GM19043 (cell line): ENCODE results near the gene UPF3B.
"Not testable (repeated sequence)": the region's sequence is repeated elsewhere in the genome, so short reads cannot be mapped to it uniquely, and the experiment has no call there.

Source experiments
- ATAC-seq: cut with Tn5 transposase; IDR thresholded peaks from one replicate; pipeline ENCODE4 v1.9.1; 2021; ENCODE audit warnings: low read depth; ENCODE audit not compliant: unreplicated experiment

The UPF3B gene

DNA sequence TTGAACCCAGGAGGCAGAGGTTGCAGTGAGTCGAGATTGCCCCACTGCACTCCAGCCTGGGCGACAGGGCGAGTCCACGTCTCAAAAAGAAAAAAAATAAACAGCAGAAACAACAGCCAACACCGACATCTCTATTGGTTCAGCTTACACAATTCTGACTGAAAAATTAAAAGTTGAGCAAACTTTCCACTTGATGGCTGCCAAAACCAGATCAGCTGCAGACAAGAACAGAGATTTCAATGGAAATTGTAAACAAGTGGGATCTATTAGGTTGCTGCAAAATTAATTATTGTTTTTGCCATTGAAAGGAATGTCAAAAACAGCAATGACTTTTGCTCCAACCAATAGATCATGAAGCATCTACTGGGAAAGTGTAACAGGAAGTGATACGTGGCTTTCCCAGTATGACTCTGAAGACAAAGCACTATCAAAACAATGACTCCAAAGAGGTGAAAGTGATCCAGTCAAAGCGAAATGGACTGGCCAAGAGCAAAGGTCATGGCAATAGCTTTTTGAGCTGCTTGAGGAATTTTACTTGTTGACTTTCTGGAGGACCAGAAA lies 26.3 kb downstream of the UPF3B start:
- no peak for ATAC-seq

- not testable (repeated sequence) for ATAC-seq
These were observed 28.5 kb downstream of the UPF3B start for GRCh38 chrX:119824221-119824620.

DNA sequence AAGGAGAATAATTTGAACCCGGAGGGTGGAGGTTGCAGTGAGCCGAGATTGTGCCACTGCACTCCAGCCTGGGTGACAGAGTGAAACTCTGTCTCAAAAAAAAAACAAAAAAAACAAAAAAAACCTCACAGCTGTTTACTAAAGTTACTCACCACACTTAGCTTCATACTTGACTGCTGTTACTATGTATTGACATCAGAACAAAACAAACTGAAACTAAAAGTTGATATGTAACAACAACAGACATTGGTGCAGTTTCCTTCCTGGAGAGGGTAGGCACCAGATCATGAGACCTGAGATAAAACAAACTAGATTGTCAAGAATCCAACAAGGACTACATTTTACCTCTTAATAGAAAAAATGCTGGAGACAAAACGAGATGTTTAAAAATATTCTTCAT lies 31.1 kb downstream of the UPF3B start:
- peak; percentile 98 for ATAC-seq

- ATAC-seq: no peak
These were observed 35.6 kb downstream of the UPF3B start for GRCh38 chrX:119817130-119817690.

DNA sequence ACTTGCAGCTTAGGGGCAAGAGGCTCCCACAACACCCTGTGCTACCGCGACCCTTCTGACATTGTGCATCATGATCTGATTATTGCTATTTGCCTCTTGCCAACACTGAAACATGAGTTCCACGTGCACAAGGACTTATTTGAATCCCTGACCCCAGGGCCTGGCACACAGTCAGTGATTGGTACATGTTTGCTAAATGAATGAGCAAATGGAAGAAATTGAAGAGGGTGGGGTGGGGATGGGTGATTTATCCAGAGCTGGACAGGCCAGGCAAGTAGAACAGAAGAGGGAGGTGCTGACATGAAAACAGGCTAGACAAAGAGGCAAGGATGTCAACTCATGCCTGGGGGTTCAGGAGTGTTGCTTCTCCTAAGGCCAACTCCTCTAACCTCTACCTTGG lies 36.5 kb downstream of the UPF3B start:
- ATAC-seq: no peak

DNA sequence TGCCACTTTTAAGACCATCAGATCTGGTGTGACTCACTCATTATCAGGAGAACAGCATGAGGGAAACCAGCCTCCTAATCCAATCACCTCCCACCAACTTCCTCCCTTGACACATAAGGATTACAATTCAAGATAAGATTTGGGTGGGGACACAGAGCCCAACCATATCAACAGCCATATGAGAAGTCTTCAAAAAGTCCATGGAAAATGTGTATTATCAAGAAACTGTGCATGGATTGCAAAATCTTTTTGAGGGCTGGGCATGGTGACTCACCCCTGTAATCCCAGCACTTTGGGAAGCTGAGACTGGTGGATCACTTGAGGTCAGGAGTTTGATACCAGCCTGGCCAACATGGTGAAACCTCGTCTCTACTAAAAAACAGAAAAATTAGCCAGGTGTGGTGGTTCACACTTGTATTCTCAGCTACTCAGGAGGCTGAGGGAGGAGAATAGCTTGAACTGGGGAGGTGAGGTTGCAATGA lies 43.5 kb downstream of the UPF3B start:
- ATAC-seq: no peak

DNA sequence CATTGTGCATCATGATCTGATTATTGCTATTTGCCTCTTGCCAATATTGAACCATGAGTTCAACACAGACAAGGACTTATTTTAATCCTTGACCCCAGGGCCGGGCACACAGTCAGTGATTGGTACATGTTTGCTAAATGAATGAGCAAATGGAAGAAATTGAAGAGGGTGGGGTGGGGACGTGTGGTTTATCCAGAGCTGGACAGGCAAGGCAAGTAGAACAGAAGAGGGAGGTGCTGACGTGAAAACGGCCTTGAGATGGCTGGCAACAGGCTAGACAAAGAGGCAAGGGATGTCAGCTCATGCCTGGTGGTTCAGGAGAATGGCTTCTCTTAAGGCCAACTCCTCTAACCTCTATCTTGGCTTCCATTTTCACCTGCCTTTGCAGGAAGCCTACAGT lies 44.3 kb downstream of the UPF3B start:
- ATAC-seq: not testable (repeated sequence)

DNA sequence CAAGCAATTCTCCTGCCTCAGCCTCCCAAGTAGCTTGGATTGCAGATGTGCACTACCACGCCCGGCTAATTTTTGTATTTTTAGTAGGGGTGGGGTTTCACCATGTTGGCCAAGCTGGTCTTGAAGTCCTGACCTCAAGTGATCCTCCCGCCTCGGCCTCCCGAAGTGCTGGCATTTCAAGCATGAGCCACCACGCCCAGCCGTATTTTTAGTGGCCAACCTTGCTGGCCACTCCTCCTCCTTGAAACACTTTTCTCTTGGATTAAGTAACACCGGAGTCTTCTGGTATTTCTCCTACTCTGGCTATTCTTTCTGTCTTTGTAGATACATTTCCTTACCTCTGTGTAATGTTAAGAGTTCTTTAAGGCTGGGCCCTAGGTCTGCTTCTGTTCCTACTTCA lies 50.2 kb downstream of the UPF3B start:
- no peak for ATAC-seq

- no peak for ATAC-seq
These were observed 51.2 kb downstream of the UPF3B start for GRCh38 chrX:119801253-119802221.

DNA sequence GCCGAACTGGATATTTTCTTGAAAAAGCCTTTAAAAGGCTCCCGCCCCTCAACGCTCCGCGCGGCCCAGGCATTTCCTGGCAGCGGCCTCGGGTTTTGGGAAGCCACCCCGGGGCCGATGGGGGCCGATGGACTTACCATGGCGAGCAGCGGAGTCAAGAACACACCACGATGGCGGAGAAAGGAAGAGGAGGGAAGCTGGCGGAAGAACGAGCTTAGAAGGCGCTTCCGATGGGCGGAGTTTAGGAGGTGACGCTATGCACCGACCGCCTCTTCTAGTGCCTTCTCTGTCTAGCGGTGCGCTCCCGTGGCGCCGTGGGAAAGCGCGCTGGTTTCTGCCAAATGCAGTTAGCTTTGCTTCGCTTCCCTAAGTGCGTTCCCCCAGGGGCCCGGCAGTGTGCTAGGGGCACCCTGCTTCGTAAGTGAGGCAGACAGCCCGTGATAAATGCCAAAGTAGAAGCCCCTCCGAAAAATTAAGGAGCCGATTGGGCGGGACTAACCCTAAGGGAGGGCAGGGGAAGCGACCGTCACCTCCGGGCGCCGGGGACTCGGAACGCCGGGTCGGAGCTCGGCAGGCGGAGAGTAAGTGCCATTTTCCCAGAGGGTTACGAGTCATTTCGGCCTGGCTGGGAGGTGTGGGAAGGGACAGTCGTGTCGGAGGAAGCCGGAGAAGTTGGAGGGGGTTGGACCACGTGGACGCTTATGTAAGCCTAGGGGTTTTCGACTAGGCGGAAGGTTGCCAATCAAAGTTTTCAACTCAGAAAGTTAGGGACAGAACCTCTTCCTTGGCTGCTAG lies 61.1 kb downstream of the UPF3B start, which contains the start of gene RPL39:
RPL39 (minus strand) TSS at position 194 of the 795 bp plus-strand sequence; CDS start at position 140, 54 bp downstream.
- peak; percentile 92 for ATAC-seq

- ATAC-seq: peak; percentile 9
These were observed 61.8 kb downstream of the UPF3B start for GRCh38 chrX:119790977-119791436.

- no peak for ATAC-seq
These were observed 67.9 kb downstream of the UPF3B start for GRCh38 chrX:119784747-119785446.
